PFSK-1 (cell line): ENCODE results near the gene JAK2.

ENCODE experiments used
- FOXP2 ChIP-seq: optimal IDR thresholded peaks from 2 replicates; pipeline ENCODE3; 2011; ENCODE audit warnings: borderline replicate concordance, control low read depth, inconsistent platforms; ENCODE audit not compliant: insufficient read depth; ENCODE audit errors: extremely low read length, extremely low read depth
- POLR2AphosphoS5 ChIP-seq: IDR thresholded peaks from 2 replicates; pipeline ENCODE4 v1.6.1; 2012; ENCODE audit warnings: low read depth, mild to moderate bottlenecking, control low read depth, low read length, moderate library complexity
- SIN3A ChIP-seq: IDR thresholded peaks from 2 replicates; pipeline ENCODE4 v1.6.1; 2012; ENCODE audit warnings: mild to moderate bottlenecking, low read length, moderate library complexity, borderline replicate concordance; ENCODE audit not compliant: insufficient read depth
- TAF1 ChIP-seq: IDR thresholded peaks from 2 replicates; pipeline ENCODE4 v1.6.1; 2012; ENCODE audit warnings: low read length, control low read depth, borderline replicate concordance; ENCODE audit not compliant: insufficient read depth
- TF ChIP-seq, protein P1 (sequence below), 2 experiments: IDR thresholded peaks; 2 replicates each; pipeline versions ENCODE4 v1.6.1 to v1.8.0; 2011 to 2012; ENCODE audit warnings: low read depth in 2 of 2, low read length in 2 of 2, control low read depth in 1 of 2, inconsistent platforms in 1 of 2, mild to moderate bottlenecking in 1 of 2, moderate library complexity in 1 of 2; ENCODE audit not compliant: insufficient read depth in 1 of 2

JAK2 gene

DNA sequence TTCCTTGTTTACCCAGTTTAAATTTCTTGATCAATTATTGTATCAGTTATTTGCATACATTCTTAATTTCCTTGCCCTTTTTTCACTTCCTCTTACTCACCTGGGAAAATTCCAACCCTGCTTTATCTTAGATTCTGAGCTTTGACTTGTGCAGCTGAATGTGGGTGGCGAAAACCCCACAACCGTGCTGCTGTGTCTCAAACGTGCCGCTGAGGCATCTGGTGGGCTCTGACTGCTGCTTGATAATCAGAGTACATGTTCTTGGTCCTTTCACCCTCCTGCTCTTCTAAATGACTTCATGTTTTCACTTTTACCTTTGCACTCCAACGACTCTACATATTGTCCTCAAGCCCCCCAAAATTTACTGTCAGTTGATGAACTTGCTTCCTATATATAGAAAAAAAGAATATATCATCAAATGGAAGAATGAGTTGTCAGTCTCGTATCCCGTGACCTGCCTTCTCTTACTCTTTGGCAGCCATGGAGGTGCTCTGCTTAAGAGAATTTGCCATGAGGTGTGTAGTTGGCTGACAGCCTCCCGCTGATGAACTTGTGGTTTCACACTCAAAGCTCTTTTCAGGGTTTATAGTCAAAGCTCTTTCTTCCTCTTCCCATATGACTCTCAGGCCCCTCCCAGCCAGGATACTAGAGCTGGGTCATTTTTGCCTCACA is 14.0 kb upstream of the JAK2 start:
- no peak for TF ChIP-seq TAF1
- TF ChIP-seq, protein P1, sequence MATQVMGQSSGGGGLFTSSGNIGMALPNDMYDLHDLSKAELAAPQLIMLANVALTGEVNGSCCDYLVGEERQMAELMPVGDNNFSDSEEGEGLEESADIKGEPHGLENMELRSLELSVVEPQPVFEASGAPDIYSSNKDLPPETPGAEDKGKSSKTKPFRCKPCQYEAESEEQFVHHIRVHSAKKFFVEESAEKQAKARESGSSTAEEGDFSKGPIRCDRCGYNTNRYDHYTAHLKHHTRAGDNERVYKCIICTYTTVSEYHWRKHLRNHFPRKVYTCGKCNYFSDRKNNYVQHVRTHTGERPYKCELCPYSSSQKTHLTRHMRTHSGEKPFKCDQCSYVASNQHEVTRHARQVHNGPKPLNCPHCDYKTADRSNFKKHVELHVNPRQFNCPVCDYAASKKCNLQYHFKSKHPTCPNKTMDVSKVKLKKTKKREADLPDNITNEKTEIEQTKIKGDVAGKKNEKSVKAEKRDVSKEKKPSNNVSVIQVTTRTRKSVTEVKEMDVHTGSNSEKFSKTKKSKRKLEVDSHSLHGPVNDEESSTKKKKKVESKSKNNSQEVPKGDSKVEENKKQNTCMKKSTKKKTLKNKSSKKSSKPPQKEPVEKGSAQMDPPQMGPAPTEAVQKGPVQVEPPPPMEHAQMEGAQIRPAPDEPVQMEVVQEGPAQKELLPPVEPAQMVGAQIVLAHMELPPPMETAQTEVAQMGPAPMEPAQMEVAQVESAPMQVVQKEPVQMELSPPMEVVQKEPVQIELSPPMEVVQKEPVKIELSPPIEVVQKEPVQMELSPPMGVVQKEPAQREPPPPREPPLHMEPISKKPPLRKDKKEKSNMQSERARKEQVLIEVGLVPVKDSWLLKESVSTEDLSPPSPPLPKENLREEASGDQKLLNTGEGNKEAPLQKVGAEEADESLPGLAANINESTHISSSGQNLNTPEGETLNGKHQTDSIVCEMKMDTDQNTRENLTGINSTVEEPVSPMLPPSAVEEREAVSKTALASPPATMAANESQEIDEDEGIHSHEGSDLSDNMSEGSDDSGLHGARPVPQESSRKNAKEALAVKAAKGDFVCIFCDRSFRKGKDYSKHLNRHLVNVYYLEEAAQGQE (IDR thresholded peaks at IDR 0.05; ENCODE audit: insufficient read depth in 1 of 2, low read depth in 2 of 2, low read length in 2 of 2): no peak
- TF ChIP-seq FOXP2: no peak
- TF ChIP-seq POLR2AphosphoS5: no peak
- no peak for TF ChIP-seq SIN3A

DNA sequence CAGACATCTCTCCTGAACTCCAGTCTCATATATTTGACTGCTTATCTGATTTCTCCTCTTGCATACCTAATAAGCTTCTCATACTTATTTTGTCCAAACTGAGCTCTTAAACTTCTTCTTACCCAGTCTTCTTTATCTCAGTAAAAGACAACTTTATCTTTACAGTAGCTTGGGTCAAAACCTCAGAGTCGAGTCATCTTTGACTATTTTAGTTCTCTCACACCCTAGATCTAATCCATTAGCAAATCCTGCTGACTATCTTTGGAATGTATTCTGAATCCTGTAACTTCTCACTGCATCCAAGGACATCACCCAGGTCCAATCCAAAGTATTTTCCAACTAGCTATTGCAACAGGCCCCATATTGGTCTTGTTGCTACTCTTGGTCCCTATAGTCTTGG is 11.8 kb upstream of the JAK2 start:
- TF ChIP-seq, protein P1 (IDR thresholded peaks at IDR 0.05; ENCODE audit: insufficient read depth in 1 of 2, low read depth in 2 of 2, low read length in 2 of 2): no peak
- TF ChIP-seq POLR2AphosphoS5: no peak
- no peak for TF ChIP-seq SIN3A
- no peak for TF ChIP-seq FOXP2
- TF ChIP-seq TAF1: no peak

DNA sequence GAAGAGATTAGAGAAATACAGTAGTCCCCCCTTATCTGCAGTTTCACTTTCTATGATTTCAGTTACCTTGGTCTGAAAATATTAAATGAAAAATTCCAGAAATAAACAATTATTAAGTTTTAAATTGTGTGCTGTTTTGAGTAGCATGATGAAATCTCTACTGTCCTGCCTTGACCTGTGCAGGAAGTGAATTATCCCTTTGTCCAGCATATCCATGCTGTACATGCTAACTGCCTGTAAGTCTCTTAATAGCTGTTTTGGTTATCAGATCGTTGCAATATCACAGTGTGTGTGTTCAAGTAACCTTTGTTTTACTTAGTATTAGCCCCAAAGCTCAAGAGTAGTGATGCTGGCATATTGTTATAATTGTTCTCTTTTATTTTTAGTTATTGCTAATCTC is 11.2 kb upstream of the JAK2 start:
- TF ChIP-seq POLR2AphosphoS5 (no peak), SIN3A (no peak), TAF1 (no peak), FOXP2 (no peak)
- TF ChIP-seq, protein P1 (IDR thresholded peaks at IDR 0.05; ENCODE audit: insufficient read depth in 1 of 2, low read depth in 2 of 2, low read length in 2 of 2): no peak

DNA sequence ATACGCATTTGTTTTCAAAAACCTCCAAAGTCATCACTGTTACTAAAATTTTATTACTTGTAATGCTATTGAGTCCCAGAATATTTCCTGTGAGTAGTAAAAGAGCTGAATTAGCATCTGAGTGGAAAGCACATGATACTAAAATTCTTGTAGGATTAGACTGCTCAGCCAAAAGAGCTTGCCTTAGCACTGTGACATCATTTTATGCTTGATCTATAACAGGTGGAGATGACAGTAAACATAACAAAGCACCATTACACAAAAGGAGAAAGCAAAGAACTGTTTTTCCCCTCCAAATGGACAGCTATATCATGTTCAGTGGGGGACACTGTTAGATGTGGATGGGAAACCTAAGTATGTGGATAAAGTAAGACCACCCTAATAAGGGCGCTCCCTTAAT is 5.8 kb upstream of the JAK2 start:
- TF ChIP-seq FOXP2 (no peak), POLR2AphosphoS5 (no peak)

DNA sequence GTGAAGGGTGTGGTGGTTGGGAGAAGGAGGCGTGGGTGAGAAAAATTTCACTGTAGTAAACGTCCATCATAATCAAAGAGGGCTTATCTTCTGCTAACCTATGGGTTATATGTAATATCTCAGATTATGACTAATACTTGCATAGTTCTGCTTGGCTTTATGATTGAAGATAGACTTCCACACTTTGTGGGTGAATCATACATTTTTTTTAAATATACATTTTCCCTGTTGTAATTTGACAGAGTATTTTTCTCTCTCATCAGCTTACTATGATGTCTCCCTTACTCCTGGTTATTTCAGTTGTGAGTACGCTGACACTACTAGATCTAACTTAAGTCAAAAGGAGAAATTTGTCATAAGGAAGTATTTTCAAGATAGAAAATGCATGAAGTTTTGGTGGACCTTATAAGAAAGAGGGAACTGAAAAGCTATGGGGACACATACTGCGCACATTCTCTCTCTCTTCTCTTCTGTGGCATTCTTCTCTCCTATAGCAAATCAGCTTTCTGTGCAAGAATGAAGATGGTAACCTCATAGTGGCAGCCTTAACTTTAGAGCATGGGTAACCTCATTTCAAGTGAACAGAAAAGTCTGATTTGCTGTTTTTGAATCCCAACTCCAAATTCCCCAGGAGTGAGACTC is 4.9 kb upstream of the JAK2 start:
- TF ChIP-seq SIN3A (no peak), TAF1 (no peak), FOXP2 (no peak), POLR2AphosphoS5 (no peak)
- TF ChIP-seq, protein P1 (IDR thresholded peaks at IDR 0.05; ENCODE audit: insufficient read depth in 1 of 2, low read depth in 2 of 2, low read length in 2 of 2): no peak
